Activated CD4-positive, alpha-beta T cell treated with anti-CD3 and anti-CD28 coated beads for 1 hour (primary cell): ENCODE measurements around the gene NCR2.

Experiments
- DNase-seq: peaks from one replicate; pipeline ENCODE4 v3.0.0-alpha.2; 2020

NCR2 gene

GRCh38 chr6:41331401-41332150 is 3.8 kb upstream of the NCR2 start:
- no peak for DNase-seq

DNA sequence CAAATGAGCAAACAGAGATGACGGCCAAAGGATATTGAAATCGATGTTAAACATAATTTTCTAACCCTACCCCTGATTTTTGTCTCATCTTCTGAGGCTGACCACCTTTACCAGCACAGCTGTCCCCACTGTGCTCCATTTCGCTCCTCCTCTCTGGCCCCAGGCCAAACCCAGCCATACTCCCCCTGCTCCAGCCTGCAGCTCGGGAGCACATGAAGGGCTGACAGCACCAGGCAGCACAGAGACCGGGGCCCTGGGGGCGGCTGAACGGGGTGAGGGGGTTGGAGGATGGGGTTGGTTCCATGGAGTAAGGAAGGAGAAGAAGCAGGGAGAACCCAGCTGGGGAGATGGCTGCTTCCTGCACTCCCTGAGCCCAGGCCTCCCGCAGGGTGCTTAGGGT is 3.2 kb upstream of the NCR2 start:
- no peak for DNase-seq

DNA sequence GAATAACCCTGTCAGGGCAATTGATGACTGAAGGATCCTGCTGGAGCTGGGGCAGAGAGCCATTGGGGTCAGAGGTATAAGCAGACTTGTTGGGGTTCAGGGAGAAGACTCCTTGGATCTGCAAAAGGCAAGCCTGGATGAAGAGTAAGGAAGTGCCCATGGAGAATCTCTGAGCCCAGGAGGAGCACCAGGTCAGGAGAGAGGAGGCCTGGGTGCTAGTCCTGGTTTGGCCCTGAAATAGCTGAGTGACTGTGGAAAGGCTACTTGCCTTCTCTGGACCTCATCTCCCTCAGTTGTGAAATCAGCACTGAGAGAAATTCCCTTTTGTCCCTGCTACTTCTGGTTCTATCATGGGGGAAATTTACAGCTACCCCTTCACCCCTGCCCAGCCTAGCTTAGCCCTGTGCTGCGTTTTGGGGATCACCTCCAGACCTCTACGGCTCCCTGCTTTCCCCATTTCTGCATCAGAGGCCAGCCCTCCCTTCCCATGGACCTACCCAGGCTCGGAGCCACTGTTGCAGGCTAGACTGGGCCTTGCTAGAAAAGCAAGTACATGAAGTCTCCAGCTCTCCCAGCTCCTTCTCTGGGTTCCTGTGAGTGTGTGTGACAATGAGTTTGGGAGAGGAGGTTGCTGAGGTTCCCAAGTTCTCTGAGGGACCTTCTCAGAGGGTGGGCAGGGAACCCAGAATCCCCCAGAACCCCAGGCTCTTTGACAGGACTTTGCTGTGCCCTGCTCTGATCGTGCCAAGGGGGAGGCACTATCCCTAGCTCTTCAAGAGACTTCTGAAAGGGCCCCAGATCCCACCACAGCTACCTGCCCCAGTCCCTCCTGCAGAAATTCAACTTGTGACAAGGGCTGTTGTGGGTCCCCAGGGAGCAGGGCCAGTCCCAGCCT is 2.3 kb upstream of the NCR2 start:
- DNase-seq = no peak

- DNase-seq = no peak
These were observed 847 bp upstream of the NCR2 start for GRCh38 chr6:41334482-41335040.

GRCh38 chr6:41335943-41336342 is 535 bp downstream of the NCR2 start:
- no peak for DNase-seq

- no peak for DNase-seq
These were observed 1.4 kb downstream of the NCR2 start for GRCh38 chr6:41336824-41337223.

- DNase-seq = no peak
These were observed 2.3 kb downstream of the NCR2 start for GRCh38 chr6:41337709-41338108.

DNA sequence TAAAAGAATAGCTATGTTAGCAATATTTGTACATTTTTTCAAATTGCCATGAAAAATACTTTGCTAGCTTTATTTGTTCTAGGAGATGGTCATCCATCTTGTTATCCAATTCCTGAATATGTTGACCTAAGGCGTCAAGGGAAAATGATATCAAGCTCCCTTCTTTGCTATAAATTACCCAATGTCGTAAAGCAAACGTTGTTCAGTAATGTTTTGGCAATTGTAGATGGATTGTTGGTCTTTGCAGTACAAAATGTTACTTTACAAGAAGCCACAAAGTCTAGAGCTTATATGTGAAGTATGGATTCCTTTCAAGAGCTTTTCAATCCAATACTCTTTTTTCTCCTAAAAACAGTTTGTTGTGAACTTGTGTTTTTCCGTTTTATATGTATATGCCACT is 3.3 kb downstream of the NCR2 start:
- no peak for DNase-seq

GRCh38 chr6:41341580-41341979 is 6.2 kb downstream of the NCR2 start:
- DNase-seq = no peak

GRCh38 chr6:41342241-41342640 is 6.8 kb downstream of the NCR2 start:
- DNase-seq = no peak

- no peak for DNase-seq
These were observed 8.3 kb downstream of the NCR2 start for GRCh38 chr6:41343641-41344187.

- DNase-seq = no peak
These were observed 9.5 kb downstream of the NCR2 start for GRCh38 chr6:41344876-41345275.

GRCh38 chr6:41345901-41346300 is 10.5 kb downstream of the NCR2 start:
- no peak for DNase-seq

- DNase-seq = no peak
These were observed 11.0 kb downstream of the NCR2 start for GRCh38 chr6:41346441-41346840.

DNA sequence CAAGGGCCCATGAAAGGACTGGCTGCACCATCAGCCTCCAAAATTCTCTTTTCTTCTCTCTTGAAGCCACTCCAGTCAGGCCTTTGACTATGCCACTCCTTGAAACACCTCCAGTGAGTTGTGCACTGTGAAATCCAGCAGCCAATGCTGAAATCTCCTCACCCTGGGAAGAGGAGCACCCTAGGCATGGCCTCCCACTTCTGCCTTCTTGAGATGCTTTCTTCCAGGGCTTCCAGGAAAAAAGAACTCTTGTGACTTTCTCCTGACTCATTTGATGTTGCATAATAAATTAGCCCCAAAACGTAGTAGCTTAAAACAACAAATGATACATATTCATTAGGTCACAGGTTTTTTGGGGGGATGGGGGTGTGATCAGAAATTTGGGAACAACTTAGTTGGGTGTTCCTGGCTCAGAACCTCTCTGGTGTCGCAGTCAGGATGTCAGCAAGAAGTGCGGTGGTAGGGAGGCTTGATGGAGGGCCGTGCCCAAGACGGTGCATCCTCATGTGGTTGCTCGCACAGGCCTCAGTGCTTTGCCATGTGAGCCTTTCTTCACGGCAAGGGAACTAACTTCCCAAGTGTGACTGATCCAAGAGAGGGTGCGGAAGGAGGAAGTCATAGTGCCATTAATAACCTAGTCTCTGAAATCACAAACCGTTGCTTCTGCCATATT is 12.1 kb downstream of the NCR2 start:
- no peak for DNase-seq

GRCh38 chr6:41348934-41349333 is 13.5 kb downstream of the NCR2 start:
- no peak for DNase-seq

- DNase-seq = no peak
These were observed 17.0 kb downstream of the NCR2 start for GRCh38 chr6:41352396-41352795.

DNA sequence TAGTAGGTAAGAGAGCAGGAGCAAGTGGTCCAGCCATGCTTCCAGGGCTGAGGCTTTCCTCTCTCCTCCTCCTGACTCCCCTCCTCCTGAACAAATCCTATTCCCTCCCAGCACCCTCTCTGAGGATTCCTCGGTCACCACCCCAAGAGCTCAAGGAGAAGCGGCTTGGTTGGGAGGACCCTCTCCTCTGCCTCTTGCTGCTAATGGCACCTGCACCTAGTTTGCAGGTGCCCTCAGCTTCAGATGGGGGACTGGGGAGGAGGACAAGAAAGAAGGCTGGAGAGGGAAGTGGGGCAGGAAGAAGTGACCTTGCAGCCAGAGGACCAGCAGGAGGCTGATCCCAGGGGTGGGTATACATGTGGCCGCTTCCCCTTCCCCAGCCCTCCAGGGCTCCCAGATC is 17.5 kb downstream of the NCR2 start:
- no peak for DNase-seq

- DNase-seq = no peak
These were observed 17.9 kb downstream of the NCR2 start for GRCh38 chr6:41353333-41353732.

DNA sequence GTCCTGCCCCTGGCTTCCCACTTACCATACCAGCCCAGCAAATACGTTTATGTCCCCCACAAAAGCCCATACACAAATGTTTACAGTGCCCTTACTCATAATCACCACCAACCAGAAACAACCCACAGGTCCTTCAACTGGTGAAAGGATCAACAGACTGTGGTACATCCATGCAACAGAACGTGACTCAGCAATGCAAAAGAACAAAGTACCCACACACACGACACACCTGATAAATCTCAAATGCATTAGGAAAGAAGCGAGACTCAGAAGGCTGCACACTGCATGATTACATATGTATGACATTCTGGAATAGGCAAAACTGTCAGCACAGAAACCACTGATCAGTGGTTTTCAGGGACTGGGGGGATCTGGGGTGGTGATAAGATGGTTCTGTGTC is 20.5 kb downstream of the NCR2 start:
- no peak for DNase-seq

- DNase-seq = no peak
These were observed 21.4 kb downstream of the NCR2 start for GRCh38 chr6:41356825-41357224.

DNA sequence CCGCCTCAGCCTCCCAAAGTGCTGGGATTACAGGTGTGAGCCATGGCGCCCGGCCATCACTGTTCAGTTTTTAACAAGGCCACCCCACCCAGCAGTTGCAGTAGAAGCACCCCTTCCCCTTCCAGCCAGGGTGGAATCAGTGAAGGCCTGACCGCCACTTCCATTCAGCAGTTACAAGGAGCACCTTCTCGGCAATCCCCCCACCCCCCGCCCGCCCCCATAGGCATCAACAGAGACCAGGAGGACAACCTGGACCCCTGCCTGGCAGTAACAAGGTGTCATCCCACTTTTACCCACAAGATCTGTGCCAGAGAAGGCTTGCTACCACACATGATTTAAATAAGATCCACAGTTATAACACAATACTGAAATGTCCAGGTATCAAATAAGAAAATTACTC is 23.1 kb downstream of the NCR2 start:
- DNase-seq = no peak
